WTC11 (cell line): ENCODE data around the gene ELOVL6.

Experiments used
- CREB1 ChIP-seq: sonication (generic); formaldehyde crosslinking; IDR thresholded peaks from 2 replicates; pipeline ENCODE4 v1.8.0; 2023; ENCODE audit warnings: mild to moderate bottlenecking, missing genetic modification reagents
- EMX1 ChIP-seq: fragments of 250-450 bp; sonication (Bioruptor Pico); IDR thresholded peaks from 2 replicates; pipeline ENCODE4 v1.8.0; 2021; ENCODE audit warnings: mild to moderate bottlenecking
- JUN ChIP-seq: sonication (generic); formaldehyde crosslinking; IDR thresholded peaks from 2 replicates; pipeline ENCODE4 v1.8.0; 2023; ENCODE audit warnings: mild to moderate bottlenecking, missing genetic modification reagents
- NFE2L1 ChIP-seq: sonication (generic); formaldehyde crosslinking; IDR thresholded peaks from 2 replicates; pipeline ENCODE4 v1.8.1; 2023; ENCODE audit warnings: missing genetic modification reagents
- NR2C2 ChIP-seq: sonication (generic); formaldehyde crosslinking; IDR thresholded peaks from 2 replicates; pipeline ENCODE4 v1.8.0; 2022; ENCODE audit warnings: mild to moderate bottlenecking, missing genetic modification reagents
- TEAD4 ChIP-seq: sonication (generic); formaldehyde crosslinking; IDR thresholded peaks from 2 replicates; pipeline ENCODE4 v1.8.0; 2022; ENCODE audit warnings: mild to moderate bottlenecking, missing genetic modification reagents
- ZNF317 ChIP-seq: sonication (generic); formaldehyde crosslinking; IDR thresholded peaks from 2 replicates; pipeline ENCODE4 v1.8.1; 2023; ENCODE audit warnings: low read depth, mild to moderate bottlenecking, moderate library complexity, missing genetic modification reagents, borderline replicate concordance
- TF ChIP-seq, protein P1 (sequence below): fragments of 200-600 bp; IDR thresholded peaks from 2 replicates; pipeline ENCODE4 v1.8.0; 2022; ENCODE audit warnings: antibody characterized with exemption
- TF ChIP-seq, protein P2 (sequence below): sonication (generic); formaldehyde crosslinking; IDR thresholded peaks from 2 replicates; pipeline ENCODE4 v1.8.0; 2023; ENCODE audit warnings: missing genetic modification reagents
- TF ChIP-seq, protein P3 (sequence below): fragments of 250-450 bp; sonication (Bioruptor Pico); IDR thresholded peaks from 2 replicates; pipeline ENCODE4 v2.1.2; 2022; ENCODE audit warnings: mild to moderate bottlenecking, moderate library complexity
- TF ChIP-seq, protein P4 (sequence below): sonication (generic); formaldehyde crosslinking; IDR thresholded peaks from 2 replicates; pipeline ENCODE4 v1.8.0; 2022; ENCODE audit warnings: mild to moderate bottlenecking, missing genetic modification reagents
- TF ChIP-seq, protein P5 (sequence below): sonication (generic); formaldehyde crosslinking; IDR thresholded peaks from 2 replicates; pipeline ENCODE4 v1.8.0; 2022; ENCODE audit warnings: mild to moderate bottlenecking, missing genetic modification reagents
- TF ChIP-seq, protein P6 (sequence below): sonication (generic); formaldehyde crosslinking; IDR thresholded peaks from 2 replicates; pipeline ENCODE4 v1.8.0; 2022; ENCODE audit warnings: mild to moderate bottlenecking, missing genetic modification reagents

DNA sequence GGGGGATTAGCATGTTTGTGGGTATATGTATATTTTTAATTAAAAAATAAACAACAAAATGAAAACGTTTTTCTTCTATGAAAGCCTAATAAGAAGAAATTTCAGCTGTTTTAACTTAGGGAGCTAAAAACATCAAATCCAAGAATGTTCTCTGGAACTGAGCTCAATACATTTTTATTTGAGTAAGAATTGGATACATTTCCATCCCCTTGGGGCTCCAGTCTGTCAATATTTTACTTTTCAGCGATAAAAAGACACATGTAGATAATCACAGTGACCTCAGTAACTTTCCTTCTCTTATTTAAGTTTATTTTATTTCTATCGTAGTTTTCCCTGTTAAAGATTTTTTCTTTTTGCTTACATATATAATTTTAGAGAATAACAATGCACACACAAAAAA lies 59.3 kb downstream of the ELOVL6 start:
- TF ChIP-seq NR2C2 (CRISPR knock-in tag) (no peak), CREB1 (CRISPR knock-in tag) (no peak), JUN (CRISPR knock-in tag) (no peak), NFE2L1 (no peak), ZNF317 (CRISPR knock-in tag) (no peak), TEAD4 (no peak), EMX1 (CRISPR knock-in tag) (no peak)
- TF ChIP-seq, protein P1, sequence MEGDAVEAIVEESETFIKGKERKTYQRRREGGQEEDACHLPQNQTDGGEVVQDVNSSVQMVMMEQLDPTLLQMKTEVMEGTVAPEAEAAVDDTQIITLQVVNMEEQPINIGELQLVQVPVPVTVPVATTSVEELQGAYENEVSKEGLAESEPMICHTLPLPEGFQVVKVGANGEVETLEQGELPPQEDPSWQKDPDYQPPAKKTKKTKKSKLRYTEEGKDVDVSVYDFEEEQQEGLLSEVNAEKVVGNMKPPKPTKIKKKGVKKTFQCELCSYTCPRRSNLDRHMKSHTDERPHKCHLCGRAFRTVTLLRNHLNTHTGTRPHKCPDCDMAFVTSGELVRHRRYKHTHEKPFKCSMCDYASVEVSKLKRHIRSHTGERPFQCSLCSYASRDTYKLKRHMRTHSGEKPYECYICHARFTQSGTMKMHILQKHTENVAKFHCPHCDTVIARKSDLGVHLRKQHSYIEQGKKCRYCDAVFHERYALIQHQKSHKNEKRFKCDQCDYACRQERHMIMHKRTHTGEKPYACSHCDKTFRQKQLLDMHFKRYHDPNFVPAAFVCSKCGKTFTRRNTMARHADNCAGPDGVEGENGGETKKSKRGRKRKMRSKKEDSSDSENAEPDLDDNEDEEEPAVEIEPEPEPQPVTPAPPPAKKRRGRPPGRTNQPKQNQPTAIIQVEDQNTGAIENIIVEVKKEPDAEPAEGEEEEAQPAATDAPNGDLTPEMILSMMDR = no peak
- TF ChIP-seq, protein P2, sequence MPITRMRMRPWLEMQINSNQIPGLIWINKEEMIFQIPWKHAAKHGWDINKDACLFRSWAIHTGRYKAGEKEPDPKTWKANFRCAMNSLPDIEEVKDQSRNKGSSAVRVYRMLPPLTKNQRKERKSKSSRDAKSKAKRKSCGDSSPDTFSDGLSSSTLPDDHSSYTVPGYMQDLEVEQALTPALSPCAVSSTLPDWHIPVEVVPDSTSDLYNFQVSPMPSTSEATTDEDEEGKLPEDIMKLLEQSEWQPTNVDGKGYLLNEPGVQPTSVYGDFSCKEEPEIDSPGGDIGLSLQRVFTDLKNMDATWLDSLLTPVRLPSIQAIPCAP = no peak
- TF ChIP-seq, protein P3, sequence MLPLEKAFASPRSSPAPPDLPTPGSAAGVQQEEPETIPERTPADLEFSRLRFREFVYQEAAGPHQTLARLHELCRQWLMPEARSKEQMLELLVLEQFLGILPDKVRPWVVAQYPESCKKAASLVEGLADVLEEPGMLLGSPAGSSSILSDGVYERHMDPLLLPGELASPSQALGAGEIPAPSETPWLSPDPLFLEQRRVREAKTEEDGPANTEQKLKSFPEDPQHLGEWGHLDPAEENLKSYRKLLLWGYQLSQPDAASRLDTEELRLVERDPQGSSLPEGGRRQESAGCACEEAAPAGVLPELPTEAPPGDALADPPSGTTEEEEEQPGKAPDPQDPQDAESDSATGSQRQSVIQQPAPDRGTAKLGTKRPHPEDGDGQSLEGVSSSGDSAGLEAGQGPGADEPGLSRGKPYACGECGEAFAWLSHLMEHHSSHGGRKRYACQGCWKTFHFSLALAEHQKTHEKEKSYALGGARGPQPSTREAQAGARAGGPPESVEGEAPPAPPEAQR (CRISPR knock-in tag) = no peak
- TF ChIP-seq, protein P4, sequence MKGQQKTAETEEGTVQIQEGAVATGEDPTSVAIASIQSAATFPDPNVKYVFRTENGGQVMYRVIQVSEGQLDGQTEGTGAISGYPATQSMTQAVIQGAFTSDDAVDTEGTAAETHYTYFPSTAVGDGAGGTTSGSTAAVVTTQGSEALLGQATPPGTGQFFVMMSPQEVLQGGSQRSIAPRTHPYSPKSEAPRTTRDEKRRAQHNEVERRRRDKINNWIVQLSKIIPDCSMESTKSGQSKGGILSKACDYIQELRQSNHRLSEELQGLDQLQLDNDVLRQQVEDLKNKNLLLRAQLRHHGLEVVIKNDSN = no peak
- TF ChIP-seq, protein P5, sequence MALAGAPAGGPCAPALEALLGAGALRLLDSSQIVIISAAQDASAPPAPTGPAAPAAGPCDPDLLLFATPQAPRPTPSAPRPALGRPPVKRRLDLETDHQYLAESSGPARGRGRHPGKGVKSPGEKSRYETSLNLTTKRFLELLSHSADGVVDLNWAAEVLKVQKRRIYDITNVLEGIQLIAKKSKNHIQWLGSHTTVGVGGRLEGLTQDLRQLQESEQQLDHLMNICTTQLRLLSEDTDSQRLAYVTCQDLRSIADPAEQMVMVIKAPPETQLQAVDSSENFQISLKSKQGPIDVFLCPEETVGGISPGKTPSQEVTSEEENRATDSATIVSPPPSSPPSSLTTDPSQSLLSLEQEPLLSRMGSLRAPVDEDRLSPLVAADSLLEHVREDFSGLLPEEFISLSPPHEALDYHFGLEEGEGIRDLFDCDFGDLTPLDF = no peak
- TF ChIP-seq, protein P6, sequence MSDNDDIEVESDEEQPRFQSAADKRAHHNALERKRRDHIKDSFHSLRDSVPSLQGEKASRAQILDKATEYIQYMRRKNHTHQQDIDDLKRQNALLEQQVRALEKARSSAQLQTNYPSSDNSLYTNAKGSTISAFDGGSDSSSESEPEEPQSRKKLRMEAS (CRISPR knock-in tag) = no peak
